SK-N-SH treated with all-trans-retinoic acid at 6 μM for 48 hours (cell line): ENCODE data around the gene MYO5B.

Experiments used
- ATAC-seq: fragments of 200-7000 bp; cut with Tn5 transposase; 3 replicates; pipeline ENCODE4 v1.9.1; 2020; ENCODE audit warnings: mild to moderate bottlenecking, moderate library complexity
- ARNTL ChIP-seq: fragments of 450-650 bp; formaldehyde crosslinking; IDR thresholded peaks from 2 replicates; pipeline ENCODE4 v1.5.0; 2020; ENCODE audit warnings: low read depth, mild to moderate bottlenecking, moderate library complexity, borderline replicate concordance
- BACH2 ChIP-seq: fragments of 250-450 bp; sonication (Bioruptor Pico); IDR thresholded peaks from 2 replicates; pipeline ENCODE4 v1.9.0; 2021; ENCODE audit warnings: mild to moderate bottlenecking, borderline replicate concordance
- CSDC2 ChIP-seq: fragments of 250-450 bp; sonication (Bioruptor Pico); IDR thresholded peaks from 2 replicates; pipeline ENCODE4 v1.5.0; 2020; ENCODE audit warnings: mild to moderate bottlenecking, moderate library complexity
- ESRRG ChIP-seq: fragments of 250-450 bp; sonication (Bioruptor Pico); IDR thresholded peaks from 2 replicates; pipeline ENCODE4 v1.6.1; 2021; ENCODE audit warnings: mild to moderate bottlenecking
- OSR1 ChIP-seq: fragments of 250-450 bp; sonication (Bioruptor Pico); IDR thresholded peaks from 2 replicates; pipeline ENCODE4 v1.8.0; 2022; ENCODE audit warnings: moderate library complexity, mild to moderate bottlenecking, inconsistent platforms
- POU6F1 ChIP-seq: fragments of 250-450 bp; sonication (Bioruptor Pico); IDR thresholded peaks from 2 replicates; pipeline ENCODE4 v1.8.0; 2021; ENCODE audit warnings: low read depth, mild to moderate bottlenecking, moderate library complexity, borderline replicate concordance
- PPARA ChIP-seq: fragments of 250-450 bp; sonication (Bioruptor Pico); IDR thresholded peaks from 2 replicates; pipeline ENCODE4 v1.5.0; 2020; ENCODE audit warnings: mild to moderate bottlenecking, borderline replicate concordance
- RARB ChIP-seq: fragments of 250-450 bp; sonication (Bioruptor Pico); IDR thresholded peaks from 2 replicates; pipeline ENCODE4 v1.8.0; 2021; ENCODE audit warnings: mild to moderate bottlenecking, moderate library complexity
- SNAI2 ChIP-seq: fragments of 250-450 bp; sonication (Bioruptor Pico); IDR thresholded peaks from 2 replicates; pipeline ENCODE4 v1.5.0; 2020; ENCODE audit warnings: mild to moderate bottlenecking, moderate library complexity
- TCF4 ChIP-seq: fragments of 250-450 bp; sonication (Bioruptor Pico); IDR thresholded peaks from 2 replicates; pipeline ENCODE4 v1.8.0; 2021; ENCODE audit warnings: mild to moderate bottlenecking, moderate library complexity, borderline replicate concordance
- TOX ChIP-seq: fragments of 250-450 bp; sonication (Bioruptor Pico); IDR thresholded peaks from 2 replicates; pipeline ENCODE4 v1.8.0; 2021; ENCODE audit warnings: mild to moderate bottlenecking, moderate library complexity, borderline replicate concordance
- ZC3H10 ChIP-seq: fragments of 250-450 bp; sonication (Bioruptor Pico); IDR thresholded peaks from 2 replicates; pipeline ENCODE4 v1.5.1; 2021; ENCODE audit warnings: mild to moderate bottlenecking, moderate library complexity
- ZFP3 ChIP-seq: fragments of 250-450 bp; sonication (Bioruptor Pico); IDR thresholded peaks from 2 replicates; pipeline ENCODE4 v1.5.0; 2020; ENCODE audit warnings: mild to moderate bottlenecking, moderate library complexity
- ZFP30 ChIP-seq: fragments of 450-650 bp; formaldehyde crosslinking; IDR thresholded peaks from 2 replicates; pipeline ENCODE4 v1.5.0; 2022; ENCODE audit warnings: mild to moderate bottlenecking, moderate library complexity
- ZNF565 ChIP-seq: fragments of 450-650 bp; formaldehyde crosslinking; conservative IDR thresholded peaks from 2 replicates; pipeline ENCODE4 v1.5.0; 2020; ENCODE audit warnings: low read depth, mild to moderate bottlenecking, moderate library complexity
- ZNF70 ChIP-seq: fragments of 450-650 bp; formaldehyde crosslinking; IDR thresholded peaks from 2 replicates; pipeline ENCODE4 v1.5.0; 2020; ENCODE audit warnings: mild to moderate bottlenecking, moderate library complexity
- ZNF8 ChIP-seq: fragments of 450-650 bp; formaldehyde crosslinking; IDR thresholded peaks from 2 replicates; pipeline ENCODE4 v1.5.0; 2020; ENCODE audit warnings: mild to moderate bottlenecking, moderate library complexity
- TF ChIP-seq, protein P1 (sequence below): fragments of 250-450 bp; sonication (Bioruptor Pico); IDR thresholded peaks from 2 replicates; pipeline ENCODE4 v1.5.0; 2020; ENCODE audit warnings: mild to moderate bottlenecking, moderate library complexity
- TF ChIP-seq, protein P2 (sequence below): fragments of 250-450 bp; sonication (Bioruptor Pico); IDR thresholded peaks from 2 replicates; pipeline ENCODE4 v1.5.1; 2020; ENCODE audit warnings: low read depth, mild to moderate bottlenecking, moderate library complexity
- TF ChIP-seq, protein P3 (sequence below): fragments of 250-450 bp; sonication (Bioruptor Pico); IDR thresholded peaks from 2 replicates; pipeline ENCODE4 v1.5.1; 2021; ENCODE audit warnings: mild to moderate bottlenecking, moderate library complexity
- TF ChIP-seq, protein P4 (sequence below): fragments of 250-450 bp; sonication (Bioruptor Pico); IDR thresholded peaks from 2 replicates; pipeline ENCODE4 v1.8.0; 2020; ENCODE audit warnings: mild to moderate bottlenecking, moderate library complexity, borderline replicate concordance

MYO5B gene

GRCh38 chr18:49963217-49963616 lies 231.7 kb downstream of the MYO5B start:
- no peak for ATAC-seq
- no peak for TF ChIP-seq ZC3H10 (CRISPR knock-in tag)
- no peak for TF ChIP-seq ZNF70 (CRISPR knock-in tag)
- TF ChIP-seq, protein P1, sequence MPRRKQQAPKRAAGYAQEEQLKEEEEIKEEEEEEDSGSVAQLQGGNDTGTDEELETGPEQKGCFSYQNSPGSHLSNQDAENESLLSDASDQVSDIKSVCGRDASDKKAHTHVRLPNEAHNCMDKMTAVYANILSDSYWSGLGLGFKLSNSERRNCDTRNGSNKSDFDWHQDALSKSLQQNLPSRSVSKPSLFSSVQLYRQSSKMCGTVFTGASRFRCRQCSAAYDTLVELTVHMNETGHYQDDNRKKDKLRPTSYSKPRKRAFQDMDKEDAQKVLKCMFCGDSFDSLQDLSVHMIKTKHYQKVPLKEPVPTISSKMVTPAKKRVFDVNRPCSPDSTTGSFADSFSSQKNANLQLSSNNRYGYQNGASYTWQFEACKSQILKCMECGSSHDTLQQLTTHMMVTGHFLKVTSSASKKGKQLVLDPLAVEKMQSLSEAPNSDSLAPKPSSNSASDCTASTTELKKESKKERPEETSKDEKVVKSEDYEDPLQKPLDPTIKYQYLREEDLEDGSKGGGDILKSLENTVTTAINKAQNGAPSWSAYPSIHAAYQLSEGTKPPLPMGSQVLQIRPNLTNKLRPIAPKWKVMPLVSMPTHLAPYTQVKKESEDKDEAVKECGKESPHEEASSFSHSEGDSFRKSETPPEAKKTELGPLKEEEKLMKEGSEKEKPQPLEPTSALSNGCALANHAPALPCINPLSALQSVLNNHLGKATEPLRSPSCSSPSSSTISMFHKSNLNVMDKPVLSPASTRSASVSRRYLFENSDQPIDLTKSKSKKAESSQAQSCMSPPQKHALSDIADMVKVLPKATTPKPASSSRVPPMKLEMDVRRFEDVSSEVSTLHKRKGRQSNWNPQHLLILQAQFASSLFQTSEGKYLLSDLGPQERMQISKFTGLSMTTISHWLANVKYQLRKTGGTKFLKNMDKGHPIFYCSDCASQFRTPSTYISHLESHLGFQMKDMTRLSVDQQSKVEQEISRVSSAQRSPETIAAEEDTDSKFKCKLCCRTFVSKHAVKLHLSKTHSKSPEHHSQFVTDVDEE (CRISPR knock-in tag): no peak
- TF ChIP-seq PPARA (CRISPR knock-in tag): no peak
- no peak for TF ChIP-seq TCF4 (CRISPR knock-in tag)
- TF ChIP-seq ZNF8: no peak
- no peak for TF ChIP-seq ZNF565
- TF ChIP-seq, all 23 proteins: peak for 0

- TF ChIP-seq TCF4 (CRISPR knock-in tag): no peak
- TF ChIP-seq ARNTL (CRISPR knock-in tag): no peak
- no peak for TF ChIP-seq PPARA (CRISPR knock-in tag)
- no peak for TF ChIP-seq SNAI2
- no peak for TF ChIP-seq ZC3H10 (CRISPR knock-in tag)
- TF ChIP-seq BACH2: no peak
- TF ChIP-seq ZNF70 (CRISPR knock-in tag): no peak
- no peak for TF ChIP-seq POU6F1 (CRISPR knock-in tag)
- no peak for TF ChIP-seq OSR1 (CRISPR knock-in tag)
- TF ChIP-seq, protein P2, sequence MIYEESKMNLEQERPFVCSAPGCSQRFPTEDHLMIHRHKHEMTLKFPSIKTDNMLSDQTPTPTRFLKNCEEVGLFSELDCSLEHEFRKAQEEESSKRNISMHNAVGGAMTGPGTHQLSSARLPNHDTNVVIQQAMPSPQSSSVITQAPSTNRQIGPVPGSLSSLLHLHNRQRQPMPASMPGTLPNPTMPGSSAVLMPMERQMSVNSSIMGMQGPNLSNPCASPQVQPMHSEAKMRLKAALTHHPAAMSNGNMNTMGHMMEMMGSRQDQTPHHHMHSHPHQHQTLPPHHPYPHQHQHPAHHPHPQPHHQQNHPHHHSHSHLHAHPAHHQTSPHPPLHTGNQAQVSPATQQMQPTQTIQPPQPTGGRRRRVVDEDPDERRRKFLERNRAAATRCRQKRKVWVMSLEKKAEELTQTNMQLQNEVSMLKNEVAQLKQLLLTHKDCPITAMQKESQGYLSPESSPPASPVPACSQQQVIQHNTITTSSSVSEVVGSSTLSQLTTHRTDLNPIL (CRISPR knock-in tag): no peak
- no peak for TF ChIP-seq ZNF8
- TF ChIP-seq, protein P3, sequence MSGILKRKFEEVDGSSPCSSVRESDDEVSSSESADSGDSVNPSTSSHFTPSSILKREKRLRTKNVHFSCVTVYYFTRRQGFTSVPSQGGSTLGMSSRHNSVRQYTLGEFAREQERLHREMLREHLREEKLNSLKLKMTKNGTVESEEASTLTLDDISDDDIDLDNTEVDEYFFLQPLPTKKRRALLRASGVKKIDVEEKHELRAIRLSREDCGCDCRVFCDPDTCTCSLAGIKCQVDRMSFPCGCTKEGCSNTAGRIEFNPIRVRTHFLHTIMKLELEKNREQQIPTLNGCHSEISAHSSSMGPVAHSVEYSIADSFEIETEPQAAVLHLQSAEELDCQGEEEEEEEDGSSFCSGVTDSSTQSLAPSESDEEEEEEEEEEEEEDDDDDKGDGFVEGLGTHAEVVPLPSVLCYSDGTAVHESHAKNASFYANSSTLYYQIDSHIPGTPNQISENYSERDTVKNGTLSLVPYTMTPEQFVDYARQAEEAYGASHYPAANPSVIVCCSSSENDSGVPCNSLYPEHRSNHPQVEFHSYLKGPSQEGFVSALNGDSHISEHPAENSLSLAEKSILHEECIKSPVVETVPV (CRISPR knock-in tag): no peak
- no peak for TF ChIP-seq ZFP30
- no peak for TF ChIP-seq CSDC2 (CRISPR knock-in tag)
- TF ChIP-seq, protein P1 (CRISPR knock-in tag): no peak
- no peak for ATAC-seq
Measured at GRCh38 chr18:49961271-49961670, 233.7 kb downstream of the MYO5B start.

DNA sequence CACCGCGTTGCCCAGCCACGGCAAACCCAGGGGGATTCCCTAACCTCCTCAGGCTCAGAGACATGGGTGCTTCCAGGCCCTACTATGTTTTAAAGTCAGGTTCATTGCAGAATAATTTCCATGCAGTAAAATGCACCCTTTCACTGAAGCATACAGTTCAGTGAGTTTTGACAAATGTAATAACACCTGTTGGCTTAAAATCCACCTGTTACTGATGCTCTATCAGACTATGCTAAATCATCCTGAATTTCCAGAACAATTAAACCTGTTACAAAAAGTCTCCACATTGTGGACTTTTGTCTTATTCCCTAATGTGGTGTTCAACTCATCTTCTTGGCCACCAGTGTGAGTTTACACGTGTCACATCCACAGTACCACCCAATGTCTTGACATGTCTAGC lies 234.6 kb downstream of the MYO5B start:
- ATAC-seq: no peak
- TF ChIP-seq TOX: no peak
- no peak for TF ChIP-seq PPARA (CRISPR knock-in tag)
- TF ChIP-seq ZFP3 (CRISPR knock-in tag): no peak
- no peak for TF ChIP-seq POU6F1 (CRISPR knock-in tag)
- no peak for TF ChIP-seq ZC3H10 (CRISPR knock-in tag)
- no peak for TF ChIP-seq RARB (CRISPR knock-in tag)
- no peak for TF ChIP-seq ZNF8
- TF ChIP-seq, protein P4, sequence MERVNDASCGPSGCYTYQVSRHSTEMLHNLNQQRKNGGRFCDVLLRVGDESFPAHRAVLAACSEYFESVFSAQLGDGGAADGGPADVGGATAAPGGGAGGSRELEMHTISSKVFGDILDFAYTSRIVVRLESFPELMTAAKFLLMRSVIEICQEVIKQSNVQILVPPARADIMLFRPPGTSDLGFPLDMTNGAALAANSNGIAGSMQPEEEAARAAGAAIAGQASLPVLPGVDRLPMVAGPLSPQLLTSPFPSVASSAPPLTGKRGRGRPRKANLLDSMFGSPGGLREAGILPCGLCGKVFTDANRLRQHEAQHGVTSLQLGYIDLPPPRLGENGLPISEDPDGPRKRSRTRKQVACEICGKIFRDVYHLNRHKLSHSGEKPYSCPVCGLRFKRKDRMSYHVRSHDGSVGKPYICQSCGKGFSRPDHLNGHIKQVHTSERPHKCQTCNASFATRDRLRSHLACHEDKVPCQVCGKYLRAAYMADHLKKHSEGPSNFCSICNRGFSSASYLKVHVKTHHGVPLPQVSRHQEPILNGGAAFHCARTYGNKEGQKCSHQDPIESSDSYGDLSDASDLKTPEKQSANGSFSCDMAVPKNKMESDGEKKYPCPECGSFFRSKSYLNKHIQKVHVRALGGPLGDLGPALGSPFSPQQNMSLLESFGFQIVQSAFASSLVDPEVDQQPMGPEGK (CRISPR knock-in tag): no peak
- TF ChIP-seq SNAI2: no peak
- no peak for TF ChIP-seq ESRRG (CRISPR knock-in tag)
- TF ChIP-seq CSDC2 (CRISPR knock-in tag): no peak
- TF ChIP-seq, protein P3 (CRISPR knock-in tag): no peak
